IPS DF 4.7 (cell line): Measurements from ENCODE around the gene TRAPPC12.

Experiments
- DNase-seq: peaks from one replicate; pipeline ENCODE4 v3.0.0-alpha.2; 2013; ENCODE audit warnings: low spot score; ENCODE audit errors: extremely low read depth

Gene TRAPPC12

DNA sequence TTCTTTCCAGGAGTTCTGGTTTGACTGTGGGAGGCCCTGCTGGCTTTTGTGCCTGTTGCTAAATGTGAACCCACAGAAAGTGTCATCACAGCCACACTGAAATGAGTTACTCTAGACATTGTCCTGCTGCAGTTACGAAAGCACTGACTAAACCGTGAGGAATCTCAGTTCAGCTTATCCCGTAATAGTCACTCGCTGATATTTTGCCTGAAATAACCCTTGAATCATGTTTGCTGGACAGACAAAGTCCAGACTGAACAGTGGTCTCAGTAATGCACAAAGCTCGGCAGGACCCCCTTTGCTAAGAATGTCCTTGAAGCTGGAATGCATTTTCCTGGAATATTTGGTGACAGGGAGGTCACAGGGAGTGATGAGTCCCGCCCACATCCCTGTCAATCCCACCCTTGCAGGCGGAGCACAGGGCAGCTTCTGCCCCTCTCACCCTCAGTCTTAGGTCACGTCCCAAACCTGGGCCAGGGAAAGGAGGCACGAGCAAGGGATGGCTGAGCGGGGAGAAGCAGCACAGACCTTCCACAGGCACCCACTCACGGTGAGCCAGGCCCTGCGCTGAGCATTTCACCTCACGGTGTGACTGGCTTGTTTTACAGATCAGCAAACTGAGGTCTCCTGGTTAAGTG lies 86.5 kb downstream of the TRAPPC12 start:
- DNase-seq, result no peak

DNA sequence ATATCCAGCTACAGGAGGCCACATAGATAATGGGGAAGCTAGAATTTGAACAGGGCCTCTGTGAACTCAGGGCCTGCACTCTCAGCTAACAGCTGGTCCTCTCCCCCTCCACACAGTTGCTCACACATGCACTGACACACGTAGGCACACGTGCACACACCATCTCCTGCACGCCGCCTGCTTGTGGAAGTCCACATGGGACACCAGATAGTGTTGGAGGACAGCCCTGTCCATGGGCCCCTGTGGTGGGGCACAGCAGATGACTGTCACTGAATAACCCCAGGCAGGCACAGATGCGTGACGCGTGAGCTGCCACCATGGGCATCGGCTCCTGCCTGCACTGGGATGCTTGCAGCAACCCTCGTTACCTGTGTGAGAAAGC lies 87.0 kb downstream of the TRAPPC12 start:
- DNase-seq, result no peak

DNA sequence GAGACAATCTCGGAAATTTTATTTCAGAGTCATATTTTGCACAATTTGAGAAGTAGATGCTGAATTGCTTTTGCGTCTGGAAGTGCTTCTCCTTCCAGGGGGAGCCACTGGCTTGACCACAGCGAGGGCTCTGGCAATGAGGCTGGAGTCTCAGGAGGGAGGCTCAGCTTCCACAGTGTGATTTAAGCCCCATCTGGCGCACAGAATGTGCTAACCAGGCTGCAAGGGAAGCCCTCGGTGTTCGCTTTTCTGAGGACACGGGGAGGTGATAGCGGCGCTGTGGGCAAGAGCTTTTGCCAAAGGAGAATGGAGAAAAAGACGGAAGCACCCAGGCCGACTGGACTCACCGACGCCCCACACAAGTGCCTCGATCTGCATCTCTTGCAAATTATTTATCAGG lies 87.5 kb downstream of the TRAPPC12 start:
- no peak for DNase-seq

DNA sequence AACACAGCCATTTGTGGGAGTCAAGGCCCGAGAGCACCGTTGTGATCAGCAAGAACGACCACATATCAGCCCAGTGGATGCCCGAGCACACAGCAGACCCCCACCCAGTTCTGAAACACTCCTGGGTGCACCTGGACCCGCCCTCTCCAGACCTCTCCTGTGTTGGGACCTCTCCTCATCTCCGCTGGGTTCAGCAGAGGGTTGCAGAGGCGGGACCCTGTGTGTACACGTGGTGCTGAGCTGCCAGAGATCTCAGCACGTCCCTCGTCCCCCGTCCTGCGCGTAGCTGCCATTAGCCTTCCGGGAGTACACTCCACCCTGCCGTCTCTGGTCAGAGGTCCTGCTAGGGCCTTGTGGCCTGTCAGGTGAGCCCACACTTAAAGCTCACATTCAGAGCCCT lies 88.2 kb downstream of the TRAPPC12 start:
- DNase-seq, result no peak

DNA sequence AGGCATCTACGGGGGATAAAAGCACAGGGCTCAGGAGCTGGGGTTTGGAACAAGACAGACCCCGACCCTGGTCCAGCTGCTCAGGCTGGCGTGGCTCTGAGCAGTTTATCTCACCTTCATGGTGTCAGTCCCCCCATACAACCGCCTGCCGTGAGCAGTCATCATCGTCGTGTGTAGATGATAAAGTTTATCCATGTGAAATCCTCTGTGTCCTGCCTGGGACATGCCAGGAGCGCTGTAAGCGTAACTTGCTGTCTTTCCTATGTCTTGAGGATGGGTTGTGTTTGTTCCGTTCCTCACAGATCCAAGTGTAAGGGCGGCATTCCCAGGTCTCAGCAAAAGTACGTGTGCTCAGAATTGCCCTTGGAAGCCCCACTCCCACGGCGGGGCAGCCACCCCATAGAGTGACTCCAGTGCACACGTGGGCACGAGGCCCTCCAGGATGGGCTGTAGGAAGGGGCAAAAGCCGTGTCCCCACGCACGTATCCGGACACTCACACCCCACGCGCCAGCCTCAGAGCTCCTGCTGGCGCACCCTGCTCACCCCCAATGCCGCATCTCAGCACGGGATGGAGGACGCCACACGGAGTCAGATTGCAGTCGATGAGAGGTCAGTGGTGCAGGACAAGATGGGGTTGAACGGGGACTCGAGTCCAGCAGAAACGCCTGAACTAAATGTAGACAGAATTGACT lies 88.9 kb downstream of the TRAPPC12 start:
- DNase-seq, result no peak

DNA sequence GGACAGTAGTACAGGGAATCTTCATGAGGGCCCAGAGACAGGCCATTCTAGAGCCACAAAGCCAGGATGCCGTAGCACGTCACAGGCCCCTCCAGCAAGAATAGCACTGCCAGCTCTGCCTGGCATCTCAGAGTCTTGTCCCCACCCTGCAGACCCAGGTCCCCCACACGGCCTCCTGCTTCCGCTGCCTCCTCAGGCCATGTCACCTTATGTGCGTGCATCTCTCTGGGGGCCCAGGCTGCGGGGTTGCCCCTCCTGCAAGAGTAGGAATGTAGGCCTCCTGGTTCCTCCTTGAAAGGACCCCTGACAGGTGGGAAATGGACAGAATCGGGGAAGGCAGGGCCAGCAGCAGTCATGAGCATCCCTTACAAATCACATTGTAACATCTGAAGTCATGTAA lies 90.0 kb downstream of the TRAPPC12 start:
- no peak for DNase-seq

DNA sequence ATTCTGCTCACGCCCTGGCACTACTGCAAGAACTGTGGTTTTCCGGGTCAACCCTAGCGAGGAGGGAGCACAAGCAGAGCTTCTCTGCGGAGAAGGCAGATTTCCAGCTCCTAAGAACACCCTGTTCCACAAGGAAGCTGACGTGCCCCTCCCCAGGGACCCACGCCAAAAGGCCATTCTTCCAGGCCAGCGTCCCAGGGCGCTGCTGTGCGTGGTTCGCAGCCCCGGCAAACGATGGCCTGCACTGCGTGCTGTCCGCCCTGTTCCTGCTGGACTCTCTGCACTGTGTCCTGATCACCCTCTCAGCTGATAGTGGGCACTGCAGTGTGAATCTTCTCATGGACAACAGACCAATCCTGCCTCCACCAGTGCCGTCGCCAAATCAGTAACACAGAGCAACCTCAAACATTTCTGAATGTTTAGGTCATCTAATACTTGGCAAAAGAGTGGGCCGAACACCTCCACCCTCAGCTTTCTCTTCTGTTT lies 90.7 kb downstream of the TRAPPC12 start:
- no peak for DNase-seq

DNA sequence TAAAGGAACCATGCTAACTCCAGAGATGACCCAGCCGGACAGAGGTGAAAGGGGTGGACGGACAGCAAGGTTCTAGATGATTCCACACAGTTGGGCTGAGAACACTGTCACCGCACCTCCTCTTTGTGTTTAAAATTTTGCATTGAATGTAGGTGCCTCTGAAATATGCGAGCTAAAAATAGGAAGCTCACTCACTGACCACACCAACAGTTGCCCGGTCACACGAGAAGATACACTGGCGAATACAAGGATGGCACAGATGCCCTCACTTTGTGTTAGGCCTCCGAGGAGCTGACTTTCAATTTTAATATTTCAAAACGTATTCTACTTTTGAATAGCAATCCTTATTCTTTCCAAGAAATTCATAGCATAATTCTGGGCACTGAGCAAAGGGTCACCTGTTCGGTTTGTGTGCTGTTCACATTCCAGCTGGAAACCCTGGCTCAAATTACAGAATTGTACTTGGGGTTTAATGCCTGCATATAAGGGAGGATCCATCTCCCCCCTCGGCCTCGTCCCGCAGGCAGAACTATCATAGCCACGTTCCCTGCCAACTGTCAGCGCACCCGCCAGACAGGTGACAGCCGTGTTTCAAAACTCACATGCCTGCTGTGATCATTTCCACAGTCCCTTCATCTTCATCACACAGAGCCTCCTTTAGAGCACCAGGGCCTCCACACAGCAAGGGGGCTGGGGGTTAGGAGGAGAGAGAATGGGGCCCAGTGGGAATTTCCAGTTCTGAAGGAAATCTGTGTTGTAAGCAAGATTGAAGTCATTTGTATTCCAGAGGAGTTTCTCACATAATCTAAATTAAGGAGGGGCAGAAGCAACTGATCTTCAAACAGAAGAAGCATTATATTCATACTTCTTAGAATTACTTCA lies 91.6 kb downstream of the TRAPPC12 start:
- DNase-seq, result no peak

DNA sequence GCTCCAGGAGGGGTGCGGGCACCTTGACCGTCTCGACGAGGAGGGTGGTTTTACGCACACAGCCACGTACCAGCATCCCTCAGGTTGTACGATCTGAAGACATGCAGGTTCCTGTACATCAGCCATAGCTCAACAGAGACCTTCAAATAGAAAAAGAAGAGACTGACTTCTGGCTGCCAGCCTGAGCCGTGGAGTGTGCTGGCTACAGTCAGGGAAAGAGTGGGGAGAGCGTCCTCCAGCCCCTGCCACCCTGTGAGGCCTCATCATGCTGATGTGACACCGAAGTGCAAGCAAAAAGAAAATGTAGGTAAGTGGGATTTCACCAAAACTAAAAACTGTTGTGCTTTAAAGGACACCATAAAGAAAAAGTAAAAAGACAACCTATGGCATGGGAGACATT lies 92.8 kb downstream of the TRAPPC12 start:
- DNase-seq, result no peak

DNA sequence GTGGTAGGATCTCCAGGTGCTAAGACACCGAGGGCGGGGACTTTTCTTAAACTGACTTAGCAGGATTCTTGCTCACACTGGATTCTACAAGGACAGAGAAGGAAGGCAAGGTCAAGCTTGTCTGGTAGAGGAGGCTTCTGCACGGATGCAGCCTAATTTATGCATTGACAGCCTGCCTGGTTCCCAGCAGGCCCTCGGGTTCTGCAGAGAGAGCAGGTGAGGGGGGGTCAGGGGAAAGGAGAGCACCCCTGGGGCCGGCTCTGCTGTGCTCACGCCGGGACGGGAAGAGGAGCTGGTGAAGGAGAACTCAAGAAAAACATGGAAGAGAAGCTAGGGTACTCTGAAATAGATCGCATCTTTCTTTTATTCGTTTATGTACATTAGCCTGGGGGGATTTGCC lies 93.5 kb downstream of the TRAPPC12 start:
- DNase-seq, result no peak

DNA sequence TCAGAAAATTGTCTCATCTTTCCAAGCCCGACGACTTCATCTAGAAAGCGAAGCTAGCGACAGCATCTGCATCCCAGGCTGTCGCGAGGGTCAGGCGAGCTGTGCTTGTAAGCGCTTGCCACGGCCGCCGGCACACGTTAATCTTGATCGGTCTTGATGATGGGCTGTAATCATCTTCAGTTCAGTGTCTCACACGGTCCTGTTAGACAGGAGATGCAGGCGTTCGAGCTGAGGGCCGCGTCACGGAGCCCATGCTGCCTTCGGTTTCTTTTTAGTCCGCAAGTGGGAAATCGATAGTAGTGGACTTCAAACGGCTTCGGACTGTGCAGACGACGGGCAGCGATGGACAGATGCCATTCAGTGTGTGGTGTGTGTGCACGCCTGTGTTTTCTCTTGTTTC lies 96.3 kb downstream of the TRAPPC12 start:
- no peak for DNase-seq

DNA sequence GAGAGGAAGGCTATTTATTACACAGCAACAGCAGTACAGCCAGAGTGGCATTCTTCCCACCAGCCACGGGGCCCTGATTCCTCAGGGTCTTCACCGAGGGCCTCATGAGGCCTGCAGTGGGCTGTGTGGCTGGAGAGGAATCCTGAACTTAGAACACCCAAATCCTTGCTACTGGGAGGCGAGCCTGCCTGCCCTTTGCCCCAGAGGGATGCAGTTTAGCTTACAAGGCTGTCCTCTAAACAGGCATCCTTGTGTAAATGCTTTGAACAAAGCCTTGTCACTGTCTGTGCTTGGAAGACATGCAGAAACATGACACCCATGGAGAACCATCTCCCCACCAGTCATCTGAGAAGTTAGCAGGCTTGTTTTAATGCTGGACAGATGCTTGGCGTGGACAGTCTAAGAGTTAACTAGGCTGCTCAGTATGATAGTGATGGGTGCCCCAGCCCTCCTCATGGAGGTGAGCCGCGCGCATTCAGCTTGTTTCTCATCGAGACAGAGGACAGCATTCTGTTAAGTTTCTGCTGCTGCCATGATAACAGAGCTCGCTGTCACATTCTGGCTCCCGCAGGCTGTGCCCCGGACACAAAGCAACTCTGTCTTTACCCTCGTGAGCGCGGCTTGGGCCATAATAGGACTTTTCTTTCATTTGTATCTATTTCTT lies 97.0 kb downstream of the TRAPPC12 start:
- DNase-seq, result no peak

DNA sequence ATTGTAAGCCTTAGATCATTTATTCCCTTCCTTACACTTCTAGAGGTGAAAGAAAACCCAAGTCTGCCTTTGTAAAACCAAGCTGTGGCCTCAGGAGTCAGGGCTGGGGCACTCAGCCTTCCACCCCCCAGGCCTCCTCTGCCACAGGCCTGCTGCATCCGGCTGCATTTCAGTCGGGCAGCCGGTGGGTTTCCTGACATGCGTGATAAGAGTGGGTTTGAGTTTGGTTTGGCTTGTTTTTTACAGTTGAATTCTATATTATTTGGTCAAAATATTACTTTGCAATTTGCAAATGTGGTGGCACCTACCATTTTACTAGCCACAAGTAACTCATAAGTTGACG lies 97.5 kb downstream of the TRAPPC12 start:
- DNase-seq, result no peak

DNA sequence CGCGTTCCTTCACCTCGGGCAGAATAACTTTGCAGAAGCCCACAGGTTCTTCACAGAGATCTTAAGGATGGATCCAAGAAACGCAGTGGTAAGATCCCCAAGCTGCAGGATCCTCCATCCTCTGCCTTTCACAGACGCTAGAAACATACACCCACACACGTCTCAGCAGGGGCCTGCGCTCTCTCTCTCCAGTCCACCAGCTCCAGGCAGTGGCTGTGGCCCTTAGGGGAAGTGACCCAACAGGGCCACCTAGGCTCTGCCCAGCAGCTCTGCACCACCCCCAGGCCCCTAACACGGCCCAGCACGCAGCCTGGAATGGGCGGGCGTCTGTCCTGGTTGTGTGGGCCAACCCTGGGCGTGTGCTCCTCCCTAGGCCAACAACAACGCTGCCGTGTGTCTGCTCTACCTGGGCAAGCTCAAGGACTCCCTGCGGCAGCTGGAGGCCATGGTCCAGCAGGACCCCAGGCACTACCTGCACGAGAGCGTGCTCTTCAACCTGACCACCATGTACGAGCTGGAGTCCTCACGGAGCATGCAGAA lies 99.4 kb downstream of the TRAPPC12 start:
- no peak for DNase-seq

DNA sequence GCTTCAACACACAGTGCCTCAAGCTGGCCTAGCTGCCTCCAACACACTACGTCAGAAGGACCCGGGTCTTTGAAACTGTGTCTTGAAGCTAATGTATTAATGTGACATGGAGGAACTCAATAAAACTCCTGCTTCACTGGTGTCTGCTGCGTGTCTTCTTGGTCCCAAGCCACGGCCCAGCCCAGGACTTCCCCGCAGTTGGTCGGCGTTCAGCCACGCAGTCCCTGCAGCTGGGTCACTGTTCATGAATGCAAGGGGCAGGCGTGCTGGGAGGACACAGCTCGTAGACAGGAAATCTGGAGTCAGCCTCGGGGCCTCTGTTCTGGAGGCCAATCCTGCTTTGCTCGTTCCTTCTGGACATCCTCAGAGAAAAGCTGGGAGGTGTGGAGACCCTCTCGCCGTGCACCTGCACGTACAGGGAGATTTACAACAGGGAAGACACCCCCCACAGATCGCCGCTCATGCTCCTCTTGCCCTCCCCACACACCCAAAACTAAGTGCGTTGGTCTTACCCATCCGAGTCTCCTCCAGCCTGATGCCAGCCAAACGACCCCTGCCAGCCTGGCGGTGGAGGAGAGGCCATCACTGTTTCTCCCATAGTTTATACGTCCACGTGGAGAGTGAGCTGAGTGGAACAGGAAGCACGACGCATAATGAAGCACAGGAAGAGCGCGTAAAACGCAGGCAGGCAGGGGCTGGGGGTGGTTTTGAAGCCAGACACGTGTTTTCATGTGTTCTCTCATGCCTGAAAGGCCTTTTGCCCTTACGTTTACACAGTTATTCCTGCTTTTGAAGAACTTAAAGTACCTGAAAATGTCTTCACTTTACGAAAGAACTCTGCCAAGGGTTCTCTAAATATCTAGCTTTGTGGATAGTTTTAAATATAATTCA lies 100.2 kb downstream of the TRAPPC12 start:
- no peak for DNase-seq

DNA sequence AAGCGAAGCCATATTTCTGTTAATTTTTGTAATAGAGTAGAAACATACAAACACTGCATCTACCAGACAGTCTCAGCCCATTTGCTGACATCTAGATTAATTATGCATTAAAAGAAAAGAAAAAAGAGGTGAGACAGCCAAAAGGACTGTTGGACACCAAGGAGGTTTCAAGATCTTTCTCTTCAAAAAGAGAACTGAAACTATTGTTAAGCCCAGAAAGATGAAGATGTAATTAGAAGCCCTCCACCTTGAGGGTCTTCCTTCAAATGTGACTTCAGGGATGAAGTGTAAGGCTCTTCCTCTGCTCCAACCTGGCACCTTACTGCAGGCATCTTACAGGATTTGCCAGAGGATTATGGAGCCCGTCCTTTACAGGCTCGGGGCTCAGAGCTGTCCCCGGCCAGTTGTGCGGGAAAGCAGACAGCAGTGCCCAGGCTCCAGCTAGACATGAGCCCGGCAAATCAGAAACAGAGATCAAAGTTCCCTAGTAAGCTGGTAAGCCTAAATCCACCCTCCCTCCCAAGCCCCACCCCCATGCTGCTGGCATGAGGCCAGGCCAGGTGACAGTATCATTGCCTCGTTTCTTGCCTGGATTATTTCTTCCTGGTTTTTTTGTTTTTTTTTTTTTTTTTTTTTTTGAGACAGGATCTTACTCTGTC lies 101.0 kb downstream of the TRAPPC12 start:
- no peak for DNase-seq

DNA sequence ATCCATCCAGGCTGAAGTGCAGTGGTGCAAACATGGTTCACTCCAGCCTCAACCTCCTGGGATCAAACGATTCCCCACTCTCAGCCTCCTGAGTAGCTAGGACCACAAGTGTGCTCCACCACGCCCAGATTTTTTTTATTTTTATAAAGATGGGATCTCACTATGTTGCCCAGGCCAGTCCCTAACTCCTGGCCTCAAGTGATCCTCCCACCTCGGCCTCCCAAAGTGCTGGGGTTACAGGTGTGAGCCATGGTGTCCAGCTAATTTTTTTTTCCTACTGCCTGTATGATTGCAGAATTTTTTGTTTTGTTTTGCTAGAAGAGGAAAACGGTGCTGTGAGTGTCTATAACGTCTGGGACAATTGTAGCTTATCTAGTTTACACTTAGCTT lies 101.5 kb downstream of the TRAPPC12 start:
- no peak for DNase-seq

DNA sequence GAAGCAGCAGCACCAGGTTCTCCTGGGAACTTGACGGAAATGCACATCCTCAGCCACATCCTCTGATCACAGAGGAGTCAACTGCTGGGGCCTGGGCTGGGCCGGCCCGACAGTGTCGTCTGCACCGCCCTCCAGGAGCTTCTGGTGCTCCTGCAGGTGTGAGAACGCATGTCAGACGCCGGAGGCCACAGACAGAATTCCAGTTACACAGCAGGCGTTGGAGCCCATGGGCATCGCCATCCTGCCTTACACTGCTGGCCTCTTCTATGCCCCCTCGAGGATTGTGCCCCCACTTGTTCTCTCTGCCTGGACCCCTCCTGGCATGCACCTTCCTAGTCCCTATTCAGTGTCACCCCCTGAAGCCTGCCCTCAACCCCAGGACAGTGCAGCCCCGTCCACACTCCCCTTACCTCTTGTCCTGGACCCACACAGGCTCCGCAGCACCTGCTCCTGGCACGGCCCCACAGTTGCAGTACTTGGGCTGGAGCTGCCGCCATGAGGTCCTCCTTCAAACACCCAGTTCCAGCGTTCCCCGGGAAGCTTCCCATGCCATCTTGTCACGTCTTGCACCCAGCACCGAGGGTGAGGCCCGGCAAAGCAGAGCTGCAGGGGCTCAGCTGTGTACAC lies 102.4 kb downstream of the TRAPPC12 start:
- DNase-seq, result no peak

DNA sequence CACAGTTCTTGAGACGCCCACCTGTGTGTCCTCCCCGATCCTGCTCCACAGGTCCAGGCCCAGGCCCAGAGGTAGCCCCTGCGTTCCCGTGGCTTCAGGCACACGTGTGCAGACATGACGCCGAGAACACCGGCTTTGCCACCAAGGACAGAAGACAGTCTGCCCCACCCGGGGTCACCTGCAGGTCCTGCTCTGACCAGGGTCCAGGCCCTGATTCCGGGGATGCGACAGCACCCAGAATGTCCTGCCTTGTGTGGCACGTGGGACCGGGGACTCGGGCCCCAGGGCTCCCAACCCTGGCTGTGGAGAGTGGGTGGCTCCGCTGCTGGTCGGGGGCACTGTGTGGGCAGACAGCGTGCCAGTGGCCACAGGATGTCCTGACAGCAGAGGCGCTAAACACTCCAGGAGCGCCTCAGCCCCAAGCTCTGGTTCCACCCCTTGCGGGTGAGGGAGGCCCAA lies 102.9 kb downstream of the TRAPPC12 start:
- DNase-seq, result no peak
